Mesothelial cell of epicardium (in vitro differentiated cells): ENCODE results near the gene CHCHD3. TPM values are rescaled to one million over a fixed set of nuclear protein-coding genes. Genes with fewer than 3 reads are reported as not detected.
A peak's percentile ranks its signal among the peaks of the same experiment; 100 is the strongest.

ENCODE experiments used
- DNase-seq, 2 experiments: peaks; one replicate each; pipeline ENCODE4 v3.0.0; 2021; ENCODE audit warnings: low spot score in 2 of 2; ENCODE audit not compliant: unreplicated experiment in 2 of 2
- H3K27ac Mint-ChIP-seq: 2 replicates; pipeline ENCODE4 v1.8.0; 2021; ENCODE audit warnings: mixed read lengths
- H3K27me3 Mint-ChIP-seq: 2 replicates; pipeline ENCODE4 v1.8.0; 2021; ENCODE audit warnings: low read depth, mixed read lengths
- H3K36me3 Mint-ChIP-seq: 2 replicates; pipeline ENCODE4 v1.8.0; 2021; ENCODE audit warnings: mixed read lengths
- H3K4me1 Mint-ChIP-seq: 2 replicates; pipeline ENCODE4 v1.8.0; 2021; ENCODE audit warnings: mixed read lengths
- H3K4me3 Mint-ChIP-seq: 2 replicates; pipeline ENCODE4 v1.8.0; 2021; ENCODE audit warnings: mild to moderate bottlenecking, moderate library complexity, mixed read lengths
- H3K9me3 Mint-ChIP-seq: 2 replicates; pipeline ENCODE4 v1.8.0; 2021; ENCODE audit warnings: mixed read lengths
- total RNA-seq: library from RNA; stranded (reverse); gene quantifications from 3 replicates; pipeline ENCODE4 v1.2.1, GENCODE V29; 2021
- TF ChIP-seq, protein P1 (sequence below): fragments of 200-600 bp; sonication (generic); IDR thresholded peaks from one replicate; pipeline ENCODE4 v1.5.0; 2021; ENCODE audit warnings: antibody characterized with exemption; ENCODE audit not compliant: unreplicated experiment

The CHCHD3 gene
- total RNA-seq, 1 donor from 2014 or later = 54.3 TPM

DNA sequence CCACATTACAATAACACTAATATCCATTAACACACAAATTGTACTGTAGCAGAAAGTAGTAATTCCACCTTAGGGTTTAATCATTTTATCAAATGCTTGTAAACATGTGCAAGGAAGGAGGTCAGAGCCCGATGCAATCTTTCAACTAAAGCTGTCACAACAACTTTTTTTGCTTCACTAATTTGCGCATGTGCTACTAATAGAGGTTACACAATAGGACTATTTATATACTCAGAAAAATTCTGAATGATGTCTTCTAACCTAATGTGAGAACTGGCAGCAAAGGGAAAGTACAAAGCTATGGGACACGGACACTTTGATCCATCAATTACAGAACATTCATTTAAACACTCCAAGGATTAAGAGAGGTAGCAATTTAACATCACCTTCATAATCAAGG is 244.4 kb downstream of the CHCHD3 start:
- H3K4me1 Mint-ChIP-seq = no peaks in the 10 kb centered on the region
- H3K27me3 Mint-ChIP-seq = no peaks in the 10 kb centered on the region
- peaks cover 21% of the 10 kb centered on the region for H3K36me3 Mint-ChIP-seq
- no peak overlapping the region for H3K27ac Mint-ChIP-seq
- no peak overlapping the region for H3K4me3 Mint-ChIP-seq
- no peak for DNase-seq
- peaks cover 4% of the 10 kb centered on the region for H3K9me3 Mint-ChIP-seq
- TF ChIP-seq, protein P1, sequence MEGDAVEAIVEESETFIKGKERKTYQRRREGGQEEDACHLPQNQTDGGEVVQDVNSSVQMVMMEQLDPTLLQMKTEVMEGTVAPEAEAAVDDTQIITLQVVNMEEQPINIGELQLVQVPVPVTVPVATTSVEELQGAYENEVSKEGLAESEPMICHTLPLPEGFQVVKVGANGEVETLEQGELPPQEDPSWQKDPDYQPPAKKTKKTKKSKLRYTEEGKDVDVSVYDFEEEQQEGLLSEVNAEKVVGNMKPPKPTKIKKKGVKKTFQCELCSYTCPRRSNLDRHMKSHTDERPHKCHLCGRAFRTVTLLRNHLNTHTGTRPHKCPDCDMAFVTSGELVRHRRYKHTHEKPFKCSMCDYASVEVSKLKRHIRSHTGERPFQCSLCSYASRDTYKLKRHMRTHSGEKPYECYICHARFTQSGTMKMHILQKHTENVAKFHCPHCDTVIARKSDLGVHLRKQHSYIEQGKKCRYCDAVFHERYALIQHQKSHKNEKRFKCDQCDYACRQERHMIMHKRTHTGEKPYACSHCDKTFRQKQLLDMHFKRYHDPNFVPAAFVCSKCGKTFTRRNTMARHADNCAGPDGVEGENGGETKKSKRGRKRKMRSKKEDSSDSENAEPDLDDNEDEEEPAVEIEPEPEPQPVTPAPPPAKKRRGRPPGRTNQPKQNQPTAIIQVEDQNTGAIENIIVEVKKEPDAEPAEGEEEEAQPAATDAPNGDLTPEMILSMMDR = no peak

DNA sequence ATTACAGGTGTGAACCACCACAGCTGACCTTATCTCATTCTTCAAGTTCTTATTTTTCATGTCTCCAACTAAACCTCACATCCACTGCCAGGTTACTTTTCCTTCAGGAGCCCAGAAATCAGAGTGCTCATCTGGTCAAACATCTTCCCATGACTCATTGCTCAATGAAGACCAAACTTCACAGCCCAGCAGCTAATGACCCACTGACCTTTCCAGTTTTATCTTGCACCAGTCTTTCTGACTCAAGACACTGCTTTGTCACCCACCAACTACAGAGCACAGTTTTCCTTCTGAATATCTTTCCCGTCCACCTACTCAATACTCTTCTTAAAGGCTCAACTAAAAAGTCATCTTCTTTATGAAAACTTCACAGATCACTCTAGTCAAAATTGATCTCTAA is 245.1 kb downstream of the CHCHD3 start:
- TF ChIP-seq, protein P1 = no peak
- H3K4me3 Mint-ChIP-seq = no peak overlapping the region
- H3K27ac Mint-ChIP-seq = no peak overlapping the region
- H3K27me3 Mint-ChIP-seq = no peaks in the 10 kb centered on the region
- H3K4me1 Mint-ChIP-seq = peaks cover 1% of the 10 kb centered on the region
- H3K9me3 Mint-ChIP-seq = peaks cover 4% of the 10 kb centered on the region
- H3K36me3 Mint-ChIP-seq = peaks cover 20% of the 10 kb centered on the region
- no peak for DNase-seq

DNA sequence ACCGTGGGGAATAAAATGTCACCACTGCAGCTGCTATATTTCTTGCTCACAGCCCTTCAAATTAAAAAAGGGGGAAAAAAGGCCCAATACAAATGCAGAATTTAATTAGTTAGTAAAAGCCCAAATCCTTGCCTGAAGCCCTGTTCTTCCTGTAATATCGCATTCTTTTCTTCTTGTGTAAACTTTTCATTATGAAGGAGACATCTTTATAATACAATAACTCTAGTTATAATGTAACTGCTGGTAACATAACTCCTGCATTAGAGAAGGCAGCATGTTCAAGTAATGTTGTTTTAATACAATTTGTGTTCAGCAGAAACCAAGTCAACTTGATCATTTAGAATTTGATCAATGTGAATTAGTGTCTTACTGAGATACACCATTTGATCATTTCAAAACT is 250.9 kb downstream of the CHCHD3 start:
- peaks cover 24% of the 10 kb centered on the region for H3K4me1 Mint-ChIP-seq
- H3K4me3 Mint-ChIP-seq = no peak overlapping the region
- H3K36me3 Mint-ChIP-seq = peaks cover 7% of the 10 kb centered on the region
- peak overlapping the region; percentile 32 for H3K27ac Mint-ChIP-seq
- no peaks in the 10 kb centered on the region for H3K9me3 Mint-ChIP-seq
- TF ChIP-seq, protein P1 = no peak
- no peak for DNase-seq
- no peaks in the 10 kb centered on the region for H3K27me3 Mint-ChIP-seq

GRCh38 chr7:132828502-132828901 is 253.4 kb downstream of the CHCHD3 start:
- no peaks in the 10 kb centered on the region for H3K27me3 Mint-ChIP-seq
- TF ChIP-seq, protein P1 = no peak
- H3K4me3 Mint-ChIP-seq = no peak overlapping the region
- peaks cover 5% of the 10 kb centered on the region for H3K9me3 Mint-ChIP-seq
- no peak overlapping the region for H3K27ac Mint-ChIP-seq
- peaks cover 5% of the 10 kb centered on the region for H3K36me3 Mint-ChIP-seq
- H3K4me1 Mint-ChIP-seq = peaks cover 26% of the 10 kb centered on the region
- no peak for DNase-seq

DNA sequence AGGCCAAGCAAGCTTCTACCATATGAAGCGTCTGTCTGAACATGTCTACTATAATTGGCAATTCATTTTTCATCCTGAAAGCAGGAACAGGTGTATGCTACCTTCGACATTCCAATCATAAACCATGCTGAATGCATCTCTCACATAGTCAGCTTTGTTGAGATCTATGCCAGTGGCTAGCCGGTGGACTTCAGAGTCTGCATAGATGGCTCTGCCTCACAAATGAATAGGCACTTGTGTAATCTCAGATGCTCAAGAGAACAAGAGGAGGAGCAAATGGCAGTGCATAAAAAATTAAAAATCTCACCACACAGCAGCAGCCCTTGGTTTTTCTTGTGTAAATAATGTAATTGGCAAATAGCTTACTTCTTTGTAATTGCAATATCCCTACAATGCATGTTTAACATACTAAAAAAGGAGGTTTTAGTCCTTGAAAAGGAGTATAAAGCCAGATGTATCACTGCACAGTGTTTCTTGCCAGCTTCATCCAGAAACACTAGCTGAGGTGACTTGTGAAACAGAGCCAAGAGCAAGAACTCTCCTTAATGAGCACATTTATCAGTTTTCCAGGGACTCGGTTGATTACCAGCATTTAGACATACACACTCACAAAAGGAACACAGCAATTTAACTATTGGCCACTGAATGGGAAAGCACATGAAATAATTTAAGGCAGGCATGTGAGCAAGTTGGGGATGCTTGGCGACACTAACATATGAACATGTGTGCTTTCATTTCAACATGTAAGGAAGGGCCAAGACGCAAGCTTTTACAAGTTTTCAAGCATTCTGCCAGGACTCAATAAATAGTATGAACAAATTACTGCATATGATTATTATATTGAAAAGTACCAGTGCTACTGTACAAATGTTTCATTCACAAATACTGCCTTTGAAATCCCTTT is 255.7 kb downstream of the CHCHD3 start:
- Mint-ChIP-seq H3K27ac (no peak overlapping the region), H3K4me1 (peaks cover 23% of the 10 kb centered on the region)
- TF ChIP-seq, protein P1 = no peak

More for the DNA sequence above, 255.7 kb downstream of the CHCHD3 start:
- no peak for DNase-seq
- Mint-ChIP-seq H3K27me3 (no peaks in the 10 kb centered on the region), H3K9me3 (peaks cover 5% of the 10 kb centered on the region), H3K4me3 (no peak overlapping the region), H3K36me3 (peaks cover 5% of the 10 kb centered on the region)
